T47D (cell line): ENCODE data around the gene SLC17A7.
"Not testable (repeated sequence)": the region's sequence is repeated elsewhere in the genome, so short reads cannot be mapped to it uniquely, and the experiment has no call there.

Experiments
- DNase-seq, 2 experiments: peaks; one replicate each; pipeline versions ENCODE4 v3.0.0 to v3.0.0-alpha.2; 2011 to 2012; ENCODE audit warnings: low read depth in 1 of 2, low spot score in 1 of 2
- JUND ChIP-seq: IDR thresholded peaks from 2 replicates; pipeline ENCODE4 v1.6.1; 2012; ENCODE audit warnings: low read depth
- in situ Hi-C: cut with HindIII; loops from 2 replicates; pipeline ENCODE4 v1.10.0; 2016; ENCODE audit warnings: low sequenced_read_pairs, low pct_unique_long_range_greater_than_20kb

The SLC17A7 gene

DNA sequence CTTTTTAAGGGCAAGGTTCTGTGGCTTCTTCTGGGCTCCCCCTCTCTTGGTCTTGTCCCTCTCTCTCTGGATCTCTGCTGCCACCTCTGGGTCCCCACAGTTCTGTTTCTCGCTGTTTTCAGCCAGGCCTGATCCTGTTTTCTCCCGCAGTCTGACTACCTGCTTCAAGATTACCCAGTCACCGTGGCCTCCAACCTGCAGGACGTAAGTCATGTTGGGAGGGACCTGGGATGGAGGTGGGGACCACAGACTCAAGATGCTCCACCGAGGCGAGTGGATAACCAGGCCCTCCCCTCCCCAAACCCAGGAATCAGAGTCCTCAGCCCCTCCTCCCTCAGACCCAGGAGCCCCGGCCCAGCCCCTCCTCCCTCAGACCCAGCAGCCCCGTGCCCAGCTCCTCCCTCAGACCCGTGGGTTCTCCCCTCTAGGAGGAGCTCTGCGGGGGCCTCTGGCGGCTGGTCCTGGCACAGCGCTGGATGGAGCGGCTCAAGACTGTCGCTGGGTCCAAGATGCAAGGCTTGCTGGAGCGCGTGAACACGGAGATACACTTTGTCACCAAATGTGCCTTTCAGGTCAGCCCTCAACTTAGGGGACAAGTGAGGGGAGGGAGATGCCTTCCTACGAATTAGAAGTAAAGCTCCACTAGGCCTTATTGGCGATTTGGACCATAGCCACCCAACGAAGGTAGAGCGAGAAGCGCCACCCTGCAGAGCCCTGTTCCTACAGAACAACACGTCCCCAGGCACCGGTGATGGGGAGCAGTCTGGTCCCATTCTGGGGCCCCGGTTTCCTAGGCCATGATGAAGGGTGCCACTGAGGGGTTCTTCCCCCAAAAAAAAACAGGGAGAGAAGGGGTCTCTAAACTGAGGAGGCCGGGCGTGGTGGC lies 34.9 kb upstream of the SLC17A7 start:
- peak; percentile 38 to 60 for DNase-seq
- in situ Hi-C loops: no loop called here
- no peak for TF ChIP-seq JUND

DNA sequence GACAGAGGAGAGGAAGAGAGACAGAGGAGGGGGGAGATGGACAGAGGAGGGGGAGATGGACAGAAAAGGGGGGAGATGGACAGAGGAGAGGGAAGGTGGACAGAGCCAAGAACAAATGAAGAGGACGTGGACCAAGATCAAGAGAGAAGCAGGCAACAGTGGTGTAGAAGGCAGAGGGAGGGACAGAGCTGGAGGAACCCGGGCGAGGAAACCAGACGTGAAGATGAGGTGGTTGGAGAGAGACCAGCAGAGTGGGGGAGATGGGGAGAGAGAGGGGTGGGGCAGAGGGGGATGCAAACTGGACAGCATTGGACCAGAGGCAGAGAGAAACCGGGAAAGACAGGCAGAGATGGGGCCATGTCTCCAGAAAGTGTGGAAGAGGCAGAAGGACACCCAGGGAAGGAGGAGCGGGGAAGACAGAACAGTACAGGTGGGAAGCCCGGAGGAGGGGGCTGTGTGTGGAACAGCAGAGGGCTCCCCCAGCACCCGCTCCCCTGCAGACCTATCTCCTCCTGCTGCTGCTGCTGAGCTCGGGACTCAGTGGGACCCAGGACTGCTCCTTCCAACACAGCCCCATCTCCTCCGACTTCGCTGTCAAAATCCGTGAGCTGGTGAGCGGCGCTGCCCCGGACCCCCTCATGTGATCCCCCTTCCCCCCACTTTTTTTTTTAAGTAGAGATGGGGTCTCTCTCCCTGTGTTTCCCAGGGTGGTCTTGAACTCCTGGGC lies 34.0 kb upstream of the SLC17A7 start:
- TF ChIP-seq JUND: no peak
- in situ Hi-C loops: no loop called here
- no peak for DNase-seq

DNA sequence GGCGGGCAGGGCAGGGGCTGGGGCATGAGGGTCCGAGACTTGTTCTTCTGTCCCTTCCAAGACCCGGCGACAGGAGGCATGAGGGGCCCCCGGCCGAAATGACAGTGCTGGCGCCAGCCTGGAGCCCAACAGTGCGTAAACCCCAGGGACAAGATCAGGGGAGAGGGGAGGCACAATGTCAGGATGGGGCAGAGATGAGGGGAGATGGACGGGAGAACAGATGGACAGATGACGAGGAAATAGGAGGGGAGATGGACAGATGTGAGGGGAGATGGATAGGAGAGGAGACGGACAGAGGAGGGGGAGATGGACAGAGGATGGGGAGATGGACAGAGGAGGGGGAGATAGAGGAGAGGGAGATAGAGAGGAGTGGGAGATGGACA lies 33.2 kb upstream of the SLC17A7 start:
- no peak for DNase-seq
- in situ Hi-C loops: no loop called here
- no peak for TF ChIP-seq JUND

DNA sequence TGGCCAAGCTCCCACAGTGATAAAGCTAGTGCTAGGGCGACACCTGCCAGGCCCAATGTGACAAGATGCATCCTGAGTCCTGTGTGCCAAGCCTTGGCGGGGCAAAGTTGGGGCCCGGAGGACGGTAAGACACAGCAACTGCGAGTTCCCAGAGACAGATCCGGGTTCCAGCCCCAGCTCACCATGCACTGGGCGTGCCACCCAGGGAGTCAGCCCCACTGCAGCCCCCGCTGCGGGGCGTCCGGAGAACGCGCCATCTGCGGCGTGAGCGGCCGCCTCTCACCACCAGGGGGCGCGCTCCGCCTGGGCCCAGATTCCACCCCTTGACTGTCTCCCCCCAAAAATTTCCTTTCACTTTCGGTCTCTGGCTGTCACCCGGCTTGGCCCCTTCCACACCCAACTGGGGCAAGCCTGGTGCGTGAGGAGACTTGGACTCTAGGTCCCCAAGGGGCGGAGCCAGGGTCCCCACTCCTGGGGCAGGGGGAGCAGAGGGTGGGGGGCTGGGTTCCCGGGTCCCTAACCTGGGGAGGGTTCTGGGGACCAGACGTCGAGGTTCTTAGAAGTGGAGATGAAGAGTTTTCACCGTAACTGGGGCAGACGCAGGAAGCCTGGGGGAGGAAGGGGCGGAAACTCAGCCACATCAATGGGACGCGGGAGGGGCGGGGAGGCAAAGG lies 32.7 kb upstream of the SLC17A7 start, which contains the start of gene FLT3LG:
TSS of gene FLT3LG (plus strand) at position 348 of the 674 bp plus-strand sequence. CDS start 425 bp downstream, outside the sequence.
- TF ChIP-seq JUND: no peak
- in situ Hi-C loops: no loop called here

DNA sequence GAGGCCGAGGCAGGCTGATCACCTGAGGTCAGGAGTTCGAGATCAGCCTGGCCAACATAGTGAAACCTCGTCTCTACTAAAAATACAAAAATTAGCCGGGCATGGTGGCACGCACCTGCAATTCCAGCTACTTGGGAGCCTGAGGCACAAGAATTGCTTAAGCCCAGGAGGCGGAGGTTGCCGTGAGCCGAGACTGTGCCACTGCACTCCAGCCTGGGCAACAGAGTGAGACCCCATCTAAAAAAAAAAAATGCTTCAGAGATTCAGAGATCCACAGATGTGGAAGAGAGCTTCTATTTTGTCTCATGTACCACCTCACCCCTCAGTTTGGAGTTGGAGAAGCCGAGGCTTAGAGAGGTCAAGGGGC lies 32.2 kb upstream of the SLC17A7 start:
- DNase-seq, in situ Hi-C loops: not testable (repeated sequence)

More for the DNA sequence above, 32.7 kb upstream of the SLC17A7 start, which contains the start of gene FLT3LG:
- DNase-seq: peak; percentile 72 to 75

DNA sequence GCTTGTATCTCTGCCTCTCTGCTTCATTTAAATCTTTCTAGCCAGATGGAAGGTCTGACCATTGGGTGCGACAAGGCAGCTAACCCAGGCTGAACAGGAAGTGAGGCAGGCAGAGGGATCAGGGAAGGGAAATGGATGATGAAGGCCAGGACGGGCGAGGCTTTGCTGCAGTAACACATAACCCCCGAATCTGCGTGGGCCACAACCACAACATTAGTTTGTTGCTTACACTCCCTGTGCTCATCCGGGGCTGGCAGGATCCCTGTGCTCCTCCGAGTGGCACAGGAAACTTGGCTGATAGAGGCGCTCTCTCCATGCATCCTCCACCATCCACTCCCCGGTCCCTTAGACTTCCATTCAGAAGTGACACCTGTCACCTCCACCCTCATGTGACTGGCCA lies 31.6 kb upstream of the SLC17A7 start:
- DNase-seq: no peak
- in situ Hi-C loops: no loop called here
- no peak for TF ChIP-seq JUND

DNA sequence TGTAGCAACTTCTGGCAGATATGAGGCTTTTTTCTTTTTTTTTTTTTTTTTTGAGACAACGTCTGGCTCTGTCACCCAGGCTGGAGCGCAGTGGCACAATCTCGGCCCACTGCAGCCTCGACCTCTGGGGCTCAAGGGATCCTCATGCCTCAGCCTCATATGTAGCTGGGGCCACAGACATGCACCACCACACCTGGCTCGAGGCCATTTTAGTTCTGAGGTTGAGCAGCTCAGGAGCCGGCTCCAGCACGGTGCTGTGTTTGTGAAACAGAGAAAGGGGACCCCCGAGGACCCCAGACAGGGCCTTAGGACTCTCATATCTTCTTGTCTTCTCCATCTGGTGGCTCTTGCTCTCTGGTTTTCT lies 29.3 kb upstream of the SLC17A7 start:
- no peak for TF ChIP-seq JUND
- DNase-seq: no peak
- in situ Hi-C loops: no loop called here

DNA sequence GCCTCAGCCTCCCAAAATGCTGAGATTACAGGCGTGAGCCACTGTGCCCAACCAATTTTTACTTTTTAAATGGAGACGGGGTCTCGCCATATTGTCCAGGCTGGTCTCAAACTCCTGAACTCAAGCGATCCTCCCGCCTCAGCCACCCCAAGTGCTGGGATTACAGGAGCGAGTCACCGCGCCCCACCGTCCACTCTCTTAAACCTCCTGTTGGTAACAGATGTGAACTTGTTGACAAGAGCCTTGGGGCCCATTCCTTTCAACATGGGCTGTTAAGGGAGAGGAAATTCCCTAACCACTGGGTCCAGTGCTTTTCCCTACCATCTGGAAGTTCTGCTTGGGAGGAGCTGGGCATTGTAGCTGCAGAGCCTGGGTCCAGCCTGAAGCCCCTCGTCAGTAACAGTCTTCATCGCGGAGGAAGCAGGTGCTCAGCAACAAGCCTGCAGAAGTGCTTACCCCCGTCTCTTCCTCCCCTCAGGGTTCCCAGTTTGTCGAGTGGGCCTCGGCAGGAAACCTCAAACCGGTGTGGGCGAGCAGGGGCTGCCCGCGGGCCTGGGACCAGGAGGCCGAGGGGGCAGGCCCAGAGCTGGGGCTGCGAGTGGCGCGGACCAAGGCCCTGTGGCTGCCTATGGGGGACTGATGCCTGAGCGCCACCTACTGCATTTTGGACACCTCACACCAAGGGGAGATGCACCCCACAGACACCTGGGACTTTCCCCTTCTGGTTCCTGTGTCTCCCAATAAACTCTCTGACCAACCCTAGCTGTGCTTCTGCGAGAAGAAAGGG lies 28.7 kb upstream of the SLC17A7 start:
- no peak for TF ChIP-seq JUND
- in situ Hi-C loops: no loop called here
- DNase-seq: no peak

DNA sequence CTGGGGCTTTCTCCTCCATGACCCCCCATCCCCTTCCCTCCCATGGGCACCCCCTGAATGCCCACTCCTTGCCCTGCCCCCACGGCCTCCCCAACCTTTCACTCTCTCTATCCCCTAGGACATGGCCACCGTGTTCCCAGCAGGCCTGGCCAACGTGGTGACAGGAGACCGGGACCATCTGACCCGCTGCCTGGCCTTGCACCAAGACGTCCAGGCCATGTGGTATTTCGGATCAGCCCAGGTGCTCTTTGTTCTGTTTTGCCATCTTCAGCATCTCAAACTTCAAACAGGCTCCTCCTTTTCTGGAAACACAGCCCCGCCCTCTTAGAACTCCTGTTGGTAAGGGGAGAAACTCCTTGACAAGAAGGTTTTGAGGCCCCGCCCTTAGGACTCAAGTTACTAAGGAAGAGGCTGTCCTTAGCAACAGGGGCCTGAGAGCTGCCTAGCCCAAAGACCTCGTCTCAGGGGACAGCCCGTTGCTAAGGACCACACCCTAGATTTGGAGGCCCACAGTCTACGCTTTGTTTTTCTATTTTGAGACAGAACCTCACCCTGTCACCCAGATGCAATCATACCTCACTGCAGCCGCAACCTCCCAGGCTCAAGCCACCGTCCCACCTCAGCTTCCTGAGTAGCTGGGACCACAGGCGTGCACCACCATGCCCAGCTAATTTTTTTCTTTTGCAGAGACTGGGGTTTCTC lies 27.6 kb upstream of the SLC17A7 start:
- no peak for TF ChIP-seq JUND
- DNase-seq: peak in 1 of 2 experiments; percentile 74
- in situ Hi-C loops: no loop called here

DNA sequence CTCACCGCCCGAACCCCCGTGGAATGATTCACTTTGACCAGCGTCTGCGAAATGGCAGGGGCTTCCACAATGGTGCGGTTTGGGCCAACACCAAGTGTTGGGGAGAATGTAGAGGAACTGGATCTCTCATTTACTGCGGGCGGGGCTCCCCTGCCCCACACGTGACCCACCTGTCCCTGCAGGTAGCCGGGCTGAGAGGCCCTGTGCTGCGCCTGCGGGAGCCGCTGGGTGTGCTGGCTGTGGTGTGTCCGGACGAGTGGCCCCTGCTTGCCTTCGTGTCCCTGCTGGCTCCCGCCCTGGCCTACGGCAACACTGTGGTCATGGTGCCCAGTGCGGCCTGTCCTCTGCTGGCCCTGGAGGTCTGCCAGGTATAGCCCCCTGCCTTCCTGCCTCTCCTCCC lies 26.9 kb upstream of the SLC17A7 start:
- no peak for TF ChIP-seq JUND
- in situ Hi-C loops: no loop called here
- DNase-seq: no peak

DNA sequence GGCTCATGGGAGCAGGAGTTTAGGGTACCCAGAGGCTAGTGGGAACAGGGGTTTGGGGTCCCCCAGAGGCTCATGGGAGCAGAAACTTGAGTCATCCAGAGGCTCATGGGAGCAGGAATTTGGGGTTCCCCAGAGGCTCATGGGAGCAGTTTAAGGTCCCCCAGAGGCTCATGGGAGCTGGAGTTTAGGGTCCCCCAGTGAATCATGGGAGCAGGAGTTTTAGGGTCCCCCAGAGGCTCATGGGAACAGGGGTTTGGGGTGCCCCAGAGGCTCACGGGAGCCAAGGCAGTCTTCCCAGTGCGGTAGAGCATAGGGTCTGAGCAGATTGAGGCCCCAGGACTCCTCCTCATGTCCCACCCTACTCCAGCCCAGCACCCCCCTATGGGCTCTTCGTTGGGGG lies 24.0 kb upstream of the SLC17A7 start:
- no peak for DNase-seq
- TF ChIP-seq JUND: no peak
- in situ Hi-C loops: no loop called here
